ENCODE results near the gene SP8. TPM values are rescaled to one million over a fixed set of nuclear protein-coding genes. Genes with fewer than 3 reads are reported as not detected.

SP8 gene
- total and polyA plus RNA-seq, 7 donors, result not detected

- Histone ChIP-seq H3K9me3 (no peaks in the 10 kb centered on the region), H3K4me3 (no peak overlapping the region), H3K27me3 (ENCODE audit: insufficient read depth in 3 of 3, low read length in 2 of 3) (no peaks in the 10 kb centered on the region), H3K27ac (no peak overlapping the region), H3K36me3 (ENCODE audit: insufficient read depth in 1 of 2, low read depth in 1 of 2) (no peaks in the 10 kb centered on the region), H3K4me1 (no peaks in the 10 kb centered on the region)
- TF ChIP-seq, protein P1, sequence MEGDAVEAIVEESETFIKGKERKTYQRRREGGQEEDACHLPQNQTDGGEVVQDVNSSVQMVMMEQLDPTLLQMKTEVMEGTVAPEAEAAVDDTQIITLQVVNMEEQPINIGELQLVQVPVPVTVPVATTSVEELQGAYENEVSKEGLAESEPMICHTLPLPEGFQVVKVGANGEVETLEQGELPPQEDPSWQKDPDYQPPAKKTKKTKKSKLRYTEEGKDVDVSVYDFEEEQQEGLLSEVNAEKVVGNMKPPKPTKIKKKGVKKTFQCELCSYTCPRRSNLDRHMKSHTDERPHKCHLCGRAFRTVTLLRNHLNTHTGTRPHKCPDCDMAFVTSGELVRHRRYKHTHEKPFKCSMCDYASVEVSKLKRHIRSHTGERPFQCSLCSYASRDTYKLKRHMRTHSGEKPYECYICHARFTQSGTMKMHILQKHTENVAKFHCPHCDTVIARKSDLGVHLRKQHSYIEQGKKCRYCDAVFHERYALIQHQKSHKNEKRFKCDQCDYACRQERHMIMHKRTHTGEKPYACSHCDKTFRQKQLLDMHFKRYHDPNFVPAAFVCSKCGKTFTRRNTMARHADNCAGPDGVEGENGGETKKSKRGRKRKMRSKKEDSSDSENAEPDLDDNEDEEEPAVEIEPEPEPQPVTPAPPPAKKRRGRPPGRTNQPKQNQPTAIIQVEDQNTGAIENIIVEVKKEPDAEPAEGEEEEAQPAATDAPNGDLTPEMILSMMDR (IDR thresholded peaks at IDR 0.05), result no peak
- ATAC-seq, result no peak
- intact Hi-C loops (cut with DNase I), result no loop called here
- DNase-seq, result no peak
- WGBS, 3 donors, result 89 to 98% (median 95%) methylated on average over 1 of the region's 1 CpG
Observed at GRCh38 chr7:20754001-20754400, 32.7 kb downstream of the SP8 start.

DNA sequence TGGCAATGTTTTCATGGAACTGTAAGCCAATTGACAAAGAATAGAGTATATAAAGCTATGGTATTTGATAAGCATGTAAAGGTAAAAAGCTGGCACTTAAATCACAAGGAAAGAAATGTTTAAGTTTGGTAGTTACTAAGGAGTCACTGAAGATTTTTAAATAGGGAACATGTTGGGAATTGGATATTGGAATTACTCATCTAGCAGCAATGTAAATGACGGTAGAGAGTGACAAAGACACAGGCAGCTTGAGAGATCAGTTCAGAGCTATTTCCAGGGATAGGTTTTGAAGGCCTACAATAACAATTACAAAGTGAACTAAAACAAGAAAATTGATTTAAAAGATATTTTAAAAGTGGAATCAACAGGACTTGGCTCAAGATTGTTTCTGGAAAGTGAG, 36.8 kb downstream of the SP8 start:
- TF ChIP-seq, protein P1 (IDR thresholded peaks at IDR 0.05), result no peak
- 50 to 61% (median 52%) methylated on average over 1 of the region's 1 CpG for WGBS, 3 donors
- H3K4me1 ChIP-seq, result no peaks in the 10 kb centered on the region
- no peak overlapping the region for H3K27ac ChIP-seq
- ATAC-seq (no peak), DNase-seq (no peak)
- no peaks in the 10 kb centered on the region for H3K36me3 ChIP-seq (ENCODE audit: insufficient read depth in 1 of 2, low read depth in 1 of 2)
- intact Hi-C loops (cut with DNase I), result no loop called here
- H3K27me3 ChIP-seq (ENCODE audit: insufficient read depth in 3 of 3, low read length in 2 of 3), result no peaks in the 10 kb centered on the region
- H3K4me3 ChIP-seq, result no peak overlapping the region
- H3K9me3 ChIP-seq, result no peaks in the 10 kb centered on the region

DNA sequence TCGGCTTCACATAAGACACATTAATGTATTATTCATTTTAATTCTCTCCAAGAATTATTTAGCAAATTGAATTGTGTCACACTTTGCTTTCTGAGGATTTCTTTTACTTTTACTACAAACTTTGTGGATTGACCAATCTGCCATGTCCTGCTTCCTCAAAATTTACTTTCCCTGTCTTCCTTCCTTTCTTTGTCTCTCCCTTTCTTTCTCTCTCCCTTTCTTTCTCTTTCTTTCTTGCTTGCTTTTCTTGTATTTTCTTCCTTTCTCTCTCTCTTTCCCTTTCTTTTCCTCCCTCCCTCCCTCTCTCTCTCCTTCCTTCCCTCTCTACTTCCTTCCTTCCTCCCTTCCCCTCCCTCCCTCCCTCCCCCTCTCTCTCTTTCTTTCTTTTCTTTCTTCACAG, 37.8 kb downstream of the SP8 start:
- no peak for ATAC-seq
- TF ChIP-seq, protein P1 (IDR thresholded peaks at IDR 0.05), result no peak
- intact Hi-C loops (cut with DNase I), result no loop called here
- H3K4me1 ChIP-seq, result no peaks in the 10 kb centered on the region
- no peaks in the 10 kb centered on the region for H3K9me3 ChIP-seq
- H3K36me3 ChIP-seq (ENCODE audit: insufficient read depth in 1 of 2, low read depth in 1 of 2), result no peaks in the 10 kb centered on the region
- no peak overlapping the region for H3K4me3 ChIP-seq
- no peak for DNase-seq
- H3K27me3 ChIP-seq (ENCODE audit: insufficient read depth in 3 of 3, low read length in 2 of 3), result peaks cover 0 to 2% (median 0%) of the 10 kb centered on the region in 3 donors
- H3K27ac ChIP-seq, result no peak overlapping the region
- WGBS, 3 donors, result 92 to 97% (median 96%) methylated on average over 1 of the region's 1 CpG

DNA sequence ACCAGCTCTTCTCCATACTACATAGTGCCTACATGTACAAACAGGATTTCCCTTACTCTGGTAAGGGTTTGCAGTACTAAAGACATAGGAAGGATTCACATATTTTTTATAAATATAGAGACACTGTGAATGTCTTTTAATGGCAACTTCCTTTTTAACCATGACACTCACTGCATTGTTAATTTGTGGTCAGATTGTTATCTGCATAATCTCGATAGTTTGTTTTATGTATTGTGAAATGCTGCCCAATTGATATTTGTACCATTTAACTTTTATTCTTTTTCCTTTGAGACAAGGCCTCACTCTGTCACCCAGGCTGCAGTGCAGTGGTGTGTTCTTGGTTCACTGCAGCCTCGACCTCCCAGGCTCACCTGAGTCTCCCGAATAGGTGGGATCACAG, 39.7 kb downstream of the SP8 start:
- Histone ChIP-seq H3K27me3 (ENCODE audit: insufficient read depth in 3 of 3, low read length in 2 of 3) (peaks cover 0 to 7% (median 0%) of the 10 kb centered on the region in 3 donors), H3K4me3 (no peak overlapping the region), H3K27ac (no peak overlapping the region), H3K36me3 (ENCODE audit: insufficient read depth in 1 of 2, low read depth in 1 of 2) (no peaks in the 10 kb centered on the region), H3K4me1 (no peaks in the 10 kb centered on the region), H3K9me3 (no peaks in the 10 kb centered on the region)
- ATAC-seq, result no peak
- DNase-seq, result no peak
- 66 to 70% (median 70%) methylated on average over 3 of the region's 3 CpGs for WGBS, 3 donors
- TF ChIP-seq, protein P1 (IDR thresholded peaks at IDR 0.05), result no peak
- intact Hi-C loops (cut with DNase I), result no loop called here

- Histone ChIP-seq H3K27ac (no peak overlapping the region), H3K27me3 (ENCODE audit: insufficient read depth in 3 of 3, low read length in 2 of 3) (peaks cover 0 to 7% (median 0%) of the 10 kb centered on the region in 3 donors), H3K4me1 (no peaks in the 10 kb centered on the region), H3K9me3 (no peaks in the 10 kb centered on the region), H3K4me3 (no peak overlapping the region), H3K36me3 (ENCODE audit: insufficient read depth in 1 of 2, low read depth in 1 of 2) (no peaks in the 10 kb centered on the region)
- 67 to 76% (median 73%) methylated on average over 7 of the region's 7 CpGs for WGBS, 3 donors
- intact Hi-C loops (cut with DNase I), result no loop called here
- TF ChIP-seq, protein P1 (IDR thresholded peaks at IDR 0.05), result no peak
- no peak for ATAC-seq
- no peak for DNase-seq
Observed at GRCh38 chr7:20745702-20746101, 41.0 kb downstream of the SP8 start.

All from psoas muscle (tissue), 8 donors.